ENCODE data around the gene CDC42EP4.

CDC42EP4 gene

DNA sequence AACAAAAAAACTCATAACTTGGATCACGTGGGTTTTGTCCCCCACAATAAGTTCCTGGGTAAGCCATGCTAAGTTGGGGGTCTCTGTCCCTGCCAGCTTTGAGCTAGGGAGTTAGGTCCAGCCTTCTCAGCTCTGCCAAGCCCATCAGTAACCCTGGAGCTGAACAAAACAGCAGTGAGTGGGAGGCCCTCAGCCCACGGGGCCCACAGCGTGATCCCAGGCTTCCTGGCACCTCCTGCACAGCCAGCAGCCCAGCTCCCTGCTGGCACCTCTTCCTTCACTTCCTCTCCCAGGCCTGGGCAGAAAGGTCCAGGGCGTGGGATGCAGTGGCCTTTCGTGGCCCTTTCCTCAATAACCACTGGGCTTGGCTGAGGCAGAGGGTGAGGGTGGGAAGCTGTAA, 35.5 kb upstream of the CDC42EP4 start:
- Histone ChIP-seq H4K20me1 (ENCODE audit: insufficient read depth, low read length) (no peaks in the 10 kb centered on the region), H3K4me2 (ENCODE audit: low read length) (no peak overlapping the region), H3K36me3 (replicated peaks; ENCODE audit: low read depth, low read length) (no peaks in the 10 kb centered on the region), H3K4me1 (ENCODE audit: low read length) (no peaks in the 10 kb centered on the region), H3K4me3 (ENCODE audit: low read length) (no peak overlapping the region), H3K79me2 (ENCODE audit: low read length) (no peaks in the 10 kb centered on the region), H3K9ac (ENCODE audit: low read length) (no peak overlapping the region), H3K9me3 (ENCODE audit: insufficient read depth, low read length) (no peaks in the 10 kb centered on the region), H3K27ac (ENCODE audit: low read length) (no peak overlapping the region), H2AFZ (ENCODE audit: low read depth, low read length) (no peak overlapping the region), H3K27me3 (ENCODE audit: low read depth, low read length) (peaks cover 6% of the 10 kb centered on the region)
- no peak for TF ChIP-seq EZH2phosphoT487 (IDR thresholded peaks at IDR 0.05; ENCODE audit: low read depth)
- TF ChIP-seq, protein P1, sequence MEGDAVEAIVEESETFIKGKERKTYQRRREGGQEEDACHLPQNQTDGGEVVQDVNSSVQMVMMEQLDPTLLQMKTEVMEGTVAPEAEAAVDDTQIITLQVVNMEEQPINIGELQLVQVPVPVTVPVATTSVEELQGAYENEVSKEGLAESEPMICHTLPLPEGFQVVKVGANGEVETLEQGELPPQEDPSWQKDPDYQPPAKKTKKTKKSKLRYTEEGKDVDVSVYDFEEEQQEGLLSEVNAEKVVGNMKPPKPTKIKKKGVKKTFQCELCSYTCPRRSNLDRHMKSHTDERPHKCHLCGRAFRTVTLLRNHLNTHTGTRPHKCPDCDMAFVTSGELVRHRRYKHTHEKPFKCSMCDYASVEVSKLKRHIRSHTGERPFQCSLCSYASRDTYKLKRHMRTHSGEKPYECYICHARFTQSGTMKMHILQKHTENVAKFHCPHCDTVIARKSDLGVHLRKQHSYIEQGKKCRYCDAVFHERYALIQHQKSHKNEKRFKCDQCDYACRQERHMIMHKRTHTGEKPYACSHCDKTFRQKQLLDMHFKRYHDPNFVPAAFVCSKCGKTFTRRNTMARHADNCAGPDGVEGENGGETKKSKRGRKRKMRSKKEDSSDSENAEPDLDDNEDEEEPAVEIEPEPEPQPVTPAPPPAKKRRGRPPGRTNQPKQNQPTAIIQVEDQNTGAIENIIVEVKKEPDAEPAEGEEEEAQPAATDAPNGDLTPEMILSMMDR (IDR thresholded peaks at IDR 0.05; ENCODE audit: low read depth, low read length) = no peak

DNA sequence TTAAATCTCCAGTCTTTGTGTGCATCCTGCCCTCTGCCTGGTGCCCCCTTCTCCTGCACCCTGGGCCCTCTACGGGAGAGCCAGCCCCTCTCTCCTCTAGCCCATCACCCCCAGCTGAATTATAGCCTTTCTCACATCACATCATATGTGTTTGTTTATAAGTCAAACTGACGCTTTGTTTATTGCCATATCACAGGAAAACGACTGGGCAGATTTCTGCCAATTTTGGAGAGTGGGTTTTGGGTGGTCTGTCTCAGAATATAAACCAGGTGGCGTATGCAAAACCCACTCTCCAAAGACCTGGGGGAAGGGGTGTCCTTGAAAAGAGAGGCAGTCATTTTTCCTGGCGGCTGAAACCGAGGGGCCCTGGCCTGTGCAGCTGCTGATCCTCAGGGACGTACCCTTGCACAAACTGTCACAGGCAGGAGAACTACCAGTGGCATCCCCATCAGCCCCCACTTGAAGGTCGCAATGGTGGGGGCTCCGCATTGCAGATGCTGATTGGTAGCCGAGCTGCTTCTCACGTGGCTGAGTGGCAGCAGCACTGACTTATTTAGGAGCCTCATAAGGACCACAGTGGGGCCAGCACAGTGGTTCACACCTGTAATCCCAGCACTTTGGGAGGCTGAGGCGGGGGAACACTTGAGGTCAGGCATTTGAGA, 34.8 kb upstream of the CDC42EP4 start:
- Histone ChIP-seq H3K4me2 (ENCODE audit: low read length) (no peak overlapping the region), H3K4me3 (ENCODE audit: low read length) (no peak overlapping the region), H2AFZ (ENCODE audit: low read depth, low read length) (no peak overlapping the region), H3K9me3 (ENCODE audit: insufficient read depth, low read length) (no peaks in the 10 kb centered on the region), H3K27ac (ENCODE audit: low read length) (no peak overlapping the region), H4K20me1 (ENCODE audit: insufficient read depth, low read length) (no peaks in the 10 kb centered on the region), H3K27me3 (ENCODE audit: low read depth, low read length) (peaks cover 6% of the 10 kb centered on the region), H3K4me1 (ENCODE audit: low read length) (no peaks in the 10 kb centered on the region), H3K9ac (ENCODE audit: low read length) (no peak overlapping the region), H3K36me3 (replicated peaks; ENCODE audit: low read depth, low read length) (no peaks in the 10 kb centered on the region), H3K79me2 (ENCODE audit: low read length) (no peaks in the 10 kb centered on the region)
- no peak for TF ChIP-seq EZH2phosphoT487 (IDR thresholded peaks at IDR 0.05; ENCODE audit: low read depth)
- TF ChIP-seq, protein P1 (IDR thresholded peaks at IDR 0.05; ENCODE audit: low read depth, low read length) = no peak

DNA sequence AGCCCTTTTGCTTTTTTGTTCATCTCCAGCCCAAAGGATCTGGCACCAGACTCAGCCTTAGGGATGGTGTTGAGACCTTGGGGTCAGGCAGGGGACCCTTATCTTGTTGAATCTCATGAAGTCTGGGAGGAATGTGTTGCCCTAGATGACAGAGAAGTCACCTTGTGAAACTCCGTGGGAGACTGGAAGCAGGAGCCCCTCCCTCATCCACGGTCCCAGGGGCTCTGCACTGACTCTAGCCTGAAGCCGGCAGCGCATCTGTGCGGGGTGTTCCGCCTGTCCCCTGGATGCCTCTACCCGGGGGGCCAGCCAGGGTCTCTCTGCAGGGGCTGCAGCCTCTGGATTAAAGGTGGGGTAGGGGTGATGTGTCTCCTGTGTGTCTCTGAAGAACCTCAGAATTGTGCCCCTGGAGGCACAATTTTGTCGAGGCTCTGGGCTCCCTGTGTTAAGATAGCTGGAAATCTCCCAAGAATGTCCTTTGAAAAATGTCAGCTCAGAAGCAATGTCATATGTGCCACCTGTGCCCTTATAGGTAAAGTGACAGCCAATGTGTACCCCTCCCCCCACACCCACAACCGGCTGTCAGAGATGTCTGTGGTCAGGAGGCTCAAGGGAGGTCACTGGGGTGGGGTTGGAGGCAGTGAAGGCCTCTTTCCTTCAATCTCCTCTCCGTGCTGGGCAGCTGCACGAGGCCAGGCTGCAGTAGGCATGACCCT, 32.1 kb upstream of the CDC42EP4 start:
- no peak overlapping the region for H2AFZ ChIP-seq (ENCODE audit: low read depth, low read length)
- no peaks in the 10 kb centered on the region for H4K20me1 ChIP-seq (ENCODE audit: insufficient read depth, low read length)
- H3K9me3 ChIP-seq (ENCODE audit: insufficient read depth, low read length) = no peaks in the 10 kb centered on the region
- no peak for TF ChIP-seq EZH2phosphoT487 (IDR thresholded peaks at IDR 0.05; ENCODE audit: low read depth)
- TF ChIP-seq, protein P1 (IDR thresholded peaks at IDR 0.05; ENCODE audit: low read depth, low read length) = no peak
- no peak overlapping the region for H3K27ac ChIP-seq (ENCODE audit: low read length)
- H3K4me2 ChIP-seq (ENCODE audit: low read length) = no peak overlapping the region
- H3K4me1 ChIP-seq (ENCODE audit: low read length) = no peaks in the 10 kb centered on the region
- H3K4me3 ChIP-seq (ENCODE audit: low read length) = no peak overlapping the region
- H3K27me3 ChIP-seq (ENCODE audit: low read depth, low read length) = peaks cover 6% of the 10 kb centered on the region
- H3K79me2 ChIP-seq (ENCODE audit: low read length) = no peaks in the 10 kb centered on the region
- no peak overlapping the region for H3K9ac ChIP-seq (ENCODE audit: low read length)
- no peaks in the 10 kb centered on the region for H3K36me3 ChIP-seq (replicated peaks; ENCODE audit: low read depth, low read length)

DNA sequence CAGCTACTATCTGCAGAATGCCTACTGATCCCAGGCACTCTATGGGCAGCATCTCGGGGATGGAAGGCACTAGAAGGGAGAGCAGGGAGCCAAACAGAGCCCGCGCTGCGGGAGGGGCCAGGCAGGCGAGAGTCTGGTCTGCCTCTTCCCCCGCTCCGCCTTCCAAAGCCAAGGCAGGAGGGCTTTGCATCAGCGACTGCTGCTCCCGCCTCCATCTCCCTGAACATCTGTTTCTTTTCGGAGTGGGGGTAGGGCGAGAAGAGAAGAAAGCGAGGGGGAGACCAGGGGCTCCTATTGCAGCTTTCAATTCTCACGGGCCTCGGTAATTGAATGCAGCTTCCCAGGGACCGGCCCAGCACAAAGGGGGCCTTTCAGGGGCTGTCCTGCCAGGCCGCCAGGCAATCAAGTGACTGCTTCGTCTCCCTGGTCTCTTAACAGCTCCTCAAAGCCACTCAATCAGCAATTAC, 31.4 kb upstream of the CDC42EP4 start:
- Histone ChIP-seq H3K36me3 (replicated peaks; ENCODE audit: low read depth, low read length) (no peaks in the 10 kb centered on the region), H3K27me3 (ENCODE audit: low read depth, low read length) (peaks cover 6% of the 10 kb centered on the region), H4K20me1 (ENCODE audit: insufficient read depth, low read length) (no peaks in the 10 kb centered on the region), H3K4me1 (ENCODE audit: low read length) (no peaks in the 10 kb centered on the region), H3K9ac (ENCODE audit: low read length) (no peak overlapping the region), H3K4me3 (ENCODE audit: low read length) (no peak overlapping the region), H2AFZ (ENCODE audit: low read depth, low read length) (no peak overlapping the region), H3K4me2 (ENCODE audit: low read length) (no peak overlapping the region), H3K79me2 (ENCODE audit: low read length) (no peaks in the 10 kb centered on the region), H3K9me3 (ENCODE audit: insufficient read depth, low read length) (no peaks in the 10 kb centered on the region), H3K27ac (ENCODE audit: low read length) (no peak overlapping the region)
- TF ChIP-seq EZH2phosphoT487 (IDR thresholded peaks at IDR 0.05; ENCODE audit: low read depth) = no peak
- TF ChIP-seq, protein P1 (IDR thresholded peaks at IDR 0.05; ENCODE audit: low read depth, low read length) = no peak
